HepG2 (cell line): ENCODE data around the gene VCAM1.

Source experiments
- ATF6 ChIP-seq: sonication (generic); formaldehyde crosslinking; conservative IDR thresholded peaks from 2 replicates; pipeline ENCODE4 v1.4.0; 2020; ENCODE audit warnings: missing genetic modification reagents
- CEBPB ChIP-seq: IDR thresholded peaks from 2 replicates; pipeline ENCODE4 v1.6.1; 2011; ENCODE audit warnings: low read depth, low read length, improper control_type of control experiment, borderline replicate concordance
- HNRNPUL1 ChIP-seq: fragments of 200-400 bp; formaldehyde crosslinking; IDR thresholded peaks from 2 replicates; pipeline ENCODE4 v1.6.1; 2017; ENCODE audit warnings: low read depth, mild to moderate bottlenecking, low read length, moderate library complexity
- MAZ ChIP-seq, 2 experiments: sonication (generic) in 1 of 2; formaldehyde crosslinking in 1 of 2; IDR thresholded peaks; 2 replicates each; pipeline versions ENCODE4 v1.5.0 to v1.6.1; 2012 to 2020; ENCODE audit warnings: low read depth in 2 of 2, mild to moderate bottlenecking in 2 of 2, borderline replicate concordance in 1 of 2, improper control_type of control experiment in 1 of 2, low read length in 1 of 2, missing genetic modification reagents in 1 of 2, moderate library complexity in 1 of 2
- MTF1 ChIP-seq: sonication (generic); formaldehyde crosslinking; IDR thresholded peaks from 2 replicates; pipeline ENCODE4 v1.5.0; 2020; ENCODE audit warnings: missing genetic modification reagents
- MXI1 ChIP-seq: IDR thresholded peaks from 3 replicates; pipeline ENCODE4 v1.6.1; 2012; ENCODE audit warnings: low read depth, low read length, inconsistent platforms, borderline replicate concordance
- PREB ChIP-seq: sonication (generic); formaldehyde crosslinking; IDR thresholded peaks from 2 replicates; pipeline ENCODE4 v1.4.0; 2020; ENCODE audit warnings: missing genetic modification reagents
- ZNF256 ChIP-seq: sonication (generic); formaldehyde crosslinking; conservative IDR thresholded peaks from 2 replicates; pipeline ENCODE4 v1.4.0; 2020; ENCODE audit warnings: missing genetic modification reagents
- ZNF839 ChIP-seq: sonication (generic); formaldehyde crosslinking; IDR thresholded peaks from 2 replicates; pipeline ENCODE4 v1.4.0; 2020; ENCODE audit warnings: missing genetic modification reagents, mild to moderate bottlenecking, borderline replicate concordance

GRCh38 chr1:100722221-100722620 is 2.7 kb downstream of the VCAM1 start:
- no peak for TF ChIP-seq HNRNPUL1
- TF ChIP-seq CEBPB = no peak
- TF ChIP-seq MTF1 (CRISPR knock-in tag) = no peak
- TF ChIP-seq ZNF256 (CRISPR knock-in tag) = no peak
- no peak for TF ChIP-seq PREB (CRISPR knock-in tag)
- TF ChIP-seq MXI1 = no peak
- no peak for TF ChIP-seq ATF6 (CRISPR knock-in tag)
- no peak for TF ChIP-seq MAZ (IDR thresholded peaks at IDR 0.05; ENCODE audit: borderline replicate concordance, low read depth, low read length)
- no peak for TF ChIP-seq MAZ (CRISPR knock-in tag; IDR thresholded peaks at IDR 0.05; ENCODE audit: low read depth)
- TF ChIP-seq ZNF839 (CRISPR knock-in tag) = no peak
